ENCODE results near the gene OR5AL1.
"Not testable (repeated sequence)": the region's sequence is repeated elsewhere in the genome, so short reads cannot be mapped to it uniquely, and the experiment has no call there.

OR5AL1 gene

GRCh38 chr11:56412396-56412795 lies at the start of gene OR5AL1:
Gene OR5AL1 (plus strand): TSS chr11:56412696.
- H3K4me3 Mint-ChIP-seq: no peak within 1 kb of the TSS
- H3K36me3 Mint-ChIP-seq (ENCODE audit: low read depth): no peaks in the 10 kb centered on the region
- no peaks in the 10 kb centered on the region for H3K4me1 Mint-ChIP-seq (ENCODE audit: low read depth)
- H3K27me3 Mint-ChIP-seq (ENCODE audit: low read depth): no peaks in the 10 kb centered on the region
- H3K9me3 Mint-ChIP-seq: peaks cover 42% of the 10 kb centered on the region
- DNase-seq (ENCODE audit: low spot score): no peak
- no peak within 1 kb of the TSS for H3K27ac Mint-ChIP-seq

DNA sequence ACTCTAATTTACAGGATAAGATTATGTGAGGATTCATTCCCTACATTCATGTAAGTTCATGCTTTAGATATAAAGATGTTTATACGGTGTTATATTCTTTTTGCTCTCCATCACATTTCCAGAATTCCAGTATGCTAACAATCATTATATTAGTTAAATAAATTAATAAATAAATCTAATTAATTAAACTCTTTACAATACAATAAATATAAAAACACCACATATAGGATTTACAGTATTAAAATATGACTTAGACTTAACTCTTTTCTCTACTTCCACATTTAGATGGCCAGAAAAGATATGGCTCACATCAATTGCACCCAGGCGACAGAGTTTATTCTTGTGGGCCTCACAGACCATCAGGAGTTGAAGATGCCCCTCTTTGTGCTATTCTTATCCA lies 37.2 kb upstream of the OR5AL1 start, which contains the start of gene OR8U1:
TSS of gene OR8U1 (plus strand) at position 301 of the 400 bp plus-strand sequence. CDS start at position 301, 0 bp downstream.
- Mint-ChIP-seq H3K4me3 (no peak within 1 kb of the TSS), H3K27me3 (ENCODE audit: low read depth) (no peaks in the 10 kb centered on the region), H3K27ac (no peak within 1 kb of the TSS), H3K4me1 (ENCODE audit: low read depth) (no peaks in the 10 kb centered on the region), H3K9me3 (peaks cover 46% of the 10 kb centered on the region), H3K36me3 (ENCODE audit: low read depth) (no peaks in the 10 kb centered on the region)
- no peak for DNase-seq (ENCODE audit: low spot score)

DNA sequence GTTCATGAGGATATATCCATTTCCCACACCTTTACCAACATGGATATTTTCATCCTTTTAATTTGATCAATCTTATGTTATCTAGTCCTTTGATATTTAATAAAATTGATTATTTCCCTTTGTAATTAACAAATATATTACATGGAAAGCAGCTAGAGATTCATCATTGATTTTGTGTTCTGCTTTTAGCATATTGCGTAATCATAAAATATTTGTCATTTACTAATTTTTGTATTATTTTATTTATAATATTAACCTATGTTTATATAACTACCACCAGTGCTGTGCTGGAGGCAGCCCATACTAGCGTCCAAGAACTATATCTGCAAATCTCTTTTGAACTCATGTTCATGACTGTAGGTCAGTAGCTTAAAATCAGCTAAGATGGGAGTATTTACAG lies 32.4 kb upstream of the OR5AL1 start:
- Mint-ChIP-seq H3K36me3 (ENCODE audit: low read depth) (no peaks in the 10 kb centered on the region), H3K4me1 (ENCODE audit: low read depth) (no peaks in the 10 kb centered on the region), H3K27ac (no peak overlapping the region), H3K27me3 (ENCODE audit: low read depth) (no peaks in the 10 kb centered on the region), H3K9me3 (peaks cover 36% of the 10 kb centered on the region), H3K4me3 (no peak overlapping the region)
- DNase-seq (ENCODE audit: low spot score): no peak

DNA sequence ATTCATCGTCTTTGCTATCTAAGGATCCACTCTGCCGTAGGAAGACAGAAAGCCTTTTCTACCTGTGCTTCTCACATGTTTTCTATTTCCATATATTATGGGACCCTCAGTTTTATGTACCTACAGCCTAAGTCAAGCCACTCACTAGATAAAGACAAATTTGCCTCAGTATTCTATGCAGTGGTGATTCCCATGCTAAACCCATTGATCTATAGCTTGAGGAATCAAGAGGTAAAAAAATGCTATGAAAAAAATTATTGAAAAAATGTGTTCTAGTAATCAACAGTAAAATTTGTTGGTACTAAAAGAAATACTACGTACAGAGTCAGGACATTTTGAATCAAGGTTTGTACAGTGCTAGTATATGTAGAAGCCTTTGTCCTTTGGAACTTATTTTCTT lies 18.1 kb upstream of the OR5AL1 start:
- Mint-ChIP-seq H3K9me3 (peaks cover 35% of the 10 kb centered on the region), H3K4me3 (no peak overlapping the region)

GRCh38 chr11:56396047-56396446 lies 16.4 kb upstream of the OR5AL1 start:
- no peak overlapping the region for H3K27ac Mint-ChIP-seq
- no peaks in the 10 kb centered on the region for H3K4me1 Mint-ChIP-seq (ENCODE audit: low read depth)
- H3K36me3 Mint-ChIP-seq (ENCODE audit: low read depth): no peaks in the 10 kb centered on the region
- peaks cover 37% of the 10 kb centered on the region for H3K9me3 Mint-ChIP-seq
- no peaks in the 10 kb centered on the region for H3K27me3 Mint-ChIP-seq (ENCODE audit: low read depth)
- DNase-seq (ENCODE audit: low spot score): no peak
- H3K4me3 Mint-ChIP-seq: no peak overlapping the region

More for the DNA sequence above, 18.1 kb upstream of the OR5AL1 start:
- no peaks in the 10 kb centered on the region for H3K4me1 Mint-ChIP-seq (ENCODE audit: low read depth)
- no peaks in the 10 kb centered on the region for H3K27me3 Mint-ChIP-seq (ENCODE audit: low read depth)
- H3K36me3 Mint-ChIP-seq (ENCODE audit: low read depth): no peaks in the 10 kb centered on the region
- no peak for DNase-seq (ENCODE audit: low spot score)
- H3K27ac Mint-ChIP-seq: no peak overlapping the region

- peaks cover 39% of the 10 kb centered on the region for H3K9me3 Mint-ChIP-seq
- H3K27me3 Mint-ChIP-seq (ENCODE audit: low read depth); H3K4me1 Mint-ChIP-seq (ENCODE audit: low read depth); H3K27ac Mint-ChIP-seq; H3K36me3 Mint-ChIP-seq (ENCODE audit: low read depth); DNase-seq (ENCODE audit: low spot score); H3K4me3 Mint-ChIP-seq: not testable (repeated sequence)
Observed at GRCh38 chr11:56401858-56402461, 10.5 kb upstream of the OR5AL1 start.

GRCh38 chr11:56404393-56404792 lies 8.1 kb upstream of the OR5AL1 start:
- H3K4me3 Mint-ChIP-seq: no peak overlapping the region
- no peak overlapping the region for H3K27ac Mint-ChIP-seq
- H3K27me3 Mint-ChIP-seq (ENCODE audit: low read depth): no peaks in the 10 kb centered on the region
- peaks cover 39% of the 10 kb centered on the region for H3K9me3 Mint-ChIP-seq
- no peaks in the 10 kb centered on the region for H3K36me3 Mint-ChIP-seq (ENCODE audit: low read depth)
- no peak for DNase-seq (ENCODE audit: low spot score)
- H3K4me1 Mint-ChIP-seq (ENCODE audit: low read depth): no peaks in the 10 kb centered on the region

DNA sequence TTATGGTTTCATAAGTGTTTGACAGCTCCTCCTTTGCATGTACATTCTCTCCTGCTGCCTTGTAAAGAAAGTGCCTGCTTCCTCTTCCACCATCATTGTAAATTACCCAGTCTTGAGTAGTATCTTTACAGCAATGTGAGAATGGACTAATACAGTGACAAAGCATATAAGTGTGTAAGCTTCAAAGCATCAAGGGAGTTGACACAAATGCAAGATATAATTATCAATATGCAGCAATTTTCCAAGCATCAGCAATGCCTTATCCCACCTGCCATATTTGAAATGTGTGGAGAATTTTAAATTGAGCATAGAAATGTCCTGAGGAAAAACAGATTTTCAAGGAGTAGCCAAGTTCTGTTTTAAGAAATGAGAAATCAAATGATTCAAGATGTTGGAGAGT lies 1.7 kb upstream of the OR5AL1 start:
- Mint-ChIP-seq H3K36me3 (ENCODE audit: low read depth) (no peaks in the 10 kb centered on the region), H3K4me1 (ENCODE audit: low read depth) (no peaks in the 10 kb centered on the region), H3K4me3 (no peak overlapping the region), H3K9me3 (peaks cover 46% of the 10 kb centered on the region), H3K27ac (no peak overlapping the region), H3K27me3 (ENCODE audit: low read depth) (no peaks in the 10 kb centered on the region)
- DNase-seq (ENCODE audit: low spot score): no peak

- H3K27me3 Mint-ChIP-seq (ENCODE audit: low read depth): no peaks in the 10 kb centered on the region
- DNase-seq (ENCODE audit: low spot score): no peak
- H3K4me3 Mint-ChIP-seq: no peak overlapping the region
- H3K27ac Mint-ChIP-seq: no peak overlapping the region
- no peaks in the 10 kb centered on the region for H3K36me3 Mint-ChIP-seq (ENCODE audit: low read depth)
- no peaks in the 10 kb centered on the region for H3K4me1 Mint-ChIP-seq (ENCODE audit: low read depth)
- H3K9me3 Mint-ChIP-seq: peaks cover 41% of the 10 kb centered on the region
Observed at GRCh38 chr11:56453521-56453920, 41.0 kb downstream of the OR5AL1 start.

GRCh38 chr11:56457076-56457475 lies 44.6 kb downstream of the OR5AL1 start:
- no peak for DNase-seq (ENCODE audit: low spot score)
- Mint-ChIP-seq H3K4me3 (no peak overlapping the region), H3K9me3 (peaks cover 48% of the 10 kb centered on the region), H3K4me1 (ENCODE audit: low read depth) (no peaks in the 10 kb centered on the region), H3K36me3 (ENCODE audit: low read depth) (no peaks in the 10 kb centered on the region), H3K27ac (no peak overlapping the region), H3K27me3 (ENCODE audit: low read depth) (no peaks in the 10 kb centered on the region)

All from T-helper 2 cell treated with Interferon-gamma antibody and Interleukin-4, amounts not matched to agents 5 μg/mL and 100 μg/mL, for 36 hours (primary cell).